Adipose tissue (tissue), 3 donors: ENCODE data around the gene TUNAR. TPM values are rescaled to one million over a fixed set of nuclear protein-coding genes. Genes with fewer than 3 reads are reported as not detected.

Experiments
- H3K27ac ChIP-seq: one replicate; pipeline ENCODE4 v1.5.1; 2013; ENCODE audit warnings: low read depth, low read length
- WGBS, 3 donors: extraction: QIAGEN DNeasy Blood & Tissue Kit; methylation state at CpG; one replicate each; pipeline ENCODE4 v1.1.7; 2013; 5-methylcytosine and 5-hydroxymethylcytosine counted together
- polyA plus RNA-seq, 3 donors: library from polyadenylated mRNA; stranded (reverse); fragments of 200-250 nt; gene quantifications; one replicate each; pipeline ENCODE4 v1.2.3, GENCODE V29; 2013
- donor health status: healthy with polysubstance abuse.
- donor health status: Bipolar disorder and iron deficiency.
- donor health status: healthy.

TUNAR gene
- polyA plus RNA-seq, 3 donors, result 1.3 TPM; not detected in 2

GRCh38 chr14:95863295-95863694 lies 13.3 kb upstream of the TUNAR start:
- H3K27ac ChIP-seq, result no peak overlapping the region
- WGBS, 3 donors, result 80 to 84% (median 83%) methylated on average over 4 of the region's 4 CpGs

GRCh38 chr14:95869776-95870175 lies 6.9 kb upstream of the TUNAR start:
- H3K27ac ChIP-seq, result no peak overlapping the region
- WGBS, 3 donors, result 63 to 78% (median 75%) methylated on average over 6 of the region's 6 CpGs

- H3K27ac ChIP-seq, result no peak overlapping the region
- 72 to 87% (median 85%) methylated on average over 7 of the region's 7 CpGs for WGBS, 3 donors
Observed at GRCh38 chr14:95870772-95871171, 5.9 kb upstream of the TUNAR start.

DNA sequence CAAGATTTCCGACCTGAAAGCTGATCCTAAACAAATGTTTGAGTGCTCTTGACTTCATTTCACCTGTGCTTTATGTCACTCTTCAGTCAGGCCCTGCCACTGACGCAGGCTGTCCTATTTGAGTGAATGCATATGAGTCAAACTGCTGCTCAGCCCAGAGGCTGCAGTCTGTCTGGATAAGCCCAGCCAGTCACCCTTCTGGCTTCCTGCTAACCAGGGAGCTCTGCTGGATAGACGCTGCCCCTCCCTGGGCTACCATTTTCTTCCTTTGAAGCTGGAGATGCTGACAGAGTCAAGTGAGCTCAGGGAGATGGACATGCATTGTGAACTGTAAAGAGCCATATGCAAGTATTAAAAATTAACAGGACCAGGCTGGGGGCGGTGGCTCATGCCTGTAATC lies 5.1 kb upstream of the TUNAR start:
- H3K27ac ChIP-seq, result no peak overlapping the region
- WGBS, 3 donors, result 55 to 67% (median 63%) methylated on average over 4 of the region's 4 CpGs

- no peak overlapping the region for H3K27ac ChIP-seq
- WGBS, 3 donors, result 50 to 64% (median 55%) methylated on average over 3 of the region's 3 CpGs
Observed at GRCh38 chr14:95872777-95873176, 3.9 kb upstream of the TUNAR start.

DNA sequence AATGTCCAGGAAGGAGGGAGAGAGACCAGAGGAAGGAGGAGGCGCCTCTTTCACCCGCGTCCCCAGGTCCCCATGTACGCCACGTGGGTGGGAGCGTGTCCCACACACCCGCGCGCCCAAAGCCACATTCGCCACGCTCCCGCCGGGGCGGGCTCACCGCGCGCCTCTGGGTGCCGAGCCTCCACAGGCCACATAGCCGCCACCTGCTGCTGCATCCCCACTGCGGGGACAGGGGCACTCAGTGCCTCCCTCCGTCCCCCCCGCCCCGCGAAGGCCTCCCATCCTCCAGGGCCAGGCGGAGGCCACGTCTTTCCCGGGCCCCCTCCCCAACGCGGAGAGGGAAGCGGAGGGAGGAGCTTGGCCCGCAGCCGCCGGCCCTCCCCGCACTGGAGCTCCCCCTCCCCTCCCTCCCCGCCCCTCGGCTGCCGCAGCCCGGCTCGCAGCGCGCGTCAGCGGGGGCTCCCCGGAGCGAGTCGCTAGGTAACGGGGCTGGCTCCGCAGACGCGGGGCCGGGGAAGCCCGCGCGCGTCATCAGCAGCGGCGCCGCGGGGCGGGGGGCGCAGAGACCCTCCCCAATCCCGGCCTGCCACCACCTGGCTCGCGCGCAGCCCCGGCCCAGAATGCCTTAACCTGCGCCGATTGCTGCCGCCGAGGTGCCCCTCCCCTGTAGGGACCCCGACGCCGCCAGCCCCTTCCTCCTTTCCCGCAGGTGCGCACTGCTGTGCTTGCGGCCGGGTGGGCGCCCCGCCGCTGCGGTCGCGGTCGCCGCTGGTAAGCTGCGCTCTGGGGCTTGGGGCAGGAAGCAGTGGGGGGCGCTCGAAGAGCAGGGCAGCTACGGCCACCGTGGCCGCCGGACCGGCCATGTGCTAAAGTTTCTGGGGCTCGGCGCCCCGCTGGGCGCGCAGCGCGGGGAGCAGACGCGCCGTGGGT lies 536 bp upstream of the TUNAR start:
- WGBS, 3 donors, result 3% methylated on average over 55 to 103 of the region's 103 CpGs
- H3K27ac ChIP-seq, result no peak overlapping the region

DNA sequence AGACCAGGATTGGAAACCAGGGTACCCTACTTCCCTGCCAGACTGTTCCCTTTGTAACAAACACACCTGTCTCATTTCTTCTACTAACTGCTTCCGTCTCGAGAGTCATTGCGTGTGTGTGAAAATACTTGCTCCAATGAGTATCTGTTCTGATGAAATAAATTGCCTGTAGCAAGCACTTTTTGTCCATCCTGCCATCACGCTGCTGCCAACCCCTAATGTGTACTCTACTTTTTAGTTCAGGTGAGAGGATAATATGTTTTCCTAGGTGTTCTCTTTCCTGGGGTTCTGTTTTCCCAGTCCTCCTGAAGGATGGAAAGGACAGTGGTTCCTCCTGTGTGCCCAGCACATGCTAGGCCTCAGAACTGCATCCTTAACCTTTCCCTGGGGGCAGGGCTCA lies 1.0 kb downstream of the TUNAR start:
- no peak overlapping the region for H3K27ac ChIP-seq
- WGBS, 3 donors, result 72 to 89% (median 85%) methylated on average over 4 of the region's 4 CpGs

- no peak overlapping the region for H3K27ac ChIP-seq
- 70 to 80% (median 76%) methylated on average over 3 of the region's 3 CpGs for WGBS, 3 donors
Observed at GRCh38 chr14:95884377-95884776, 7.7 kb downstream of the TUNAR start.

DNA sequence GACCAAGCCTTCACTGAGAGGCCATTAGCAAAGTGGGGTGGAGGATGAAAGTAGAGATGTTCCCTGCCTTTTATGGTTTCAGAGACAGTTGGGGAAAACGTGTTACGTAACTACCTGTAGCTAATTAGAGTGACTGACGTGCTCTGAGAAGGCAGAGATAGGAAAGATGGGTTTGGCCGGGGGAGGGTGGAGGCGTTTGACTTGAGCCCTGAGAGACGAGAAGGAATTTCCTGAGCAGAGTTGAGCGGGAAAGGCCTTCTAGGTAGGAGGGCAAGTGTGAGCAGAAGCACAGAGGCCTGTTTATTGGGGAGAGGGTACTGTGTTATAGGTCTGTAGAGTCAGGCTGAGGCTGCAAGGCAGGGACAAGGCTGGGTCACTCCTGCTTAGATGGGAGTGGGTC lies 8.6 kb downstream of the TUNAR start:
- WGBS, 3 donors, result 37 to 57% (median 38%) methylated on average over 7 of the region's 7 CpGs
- no peak overlapping the region for H3K27ac ChIP-seq

DNA sequence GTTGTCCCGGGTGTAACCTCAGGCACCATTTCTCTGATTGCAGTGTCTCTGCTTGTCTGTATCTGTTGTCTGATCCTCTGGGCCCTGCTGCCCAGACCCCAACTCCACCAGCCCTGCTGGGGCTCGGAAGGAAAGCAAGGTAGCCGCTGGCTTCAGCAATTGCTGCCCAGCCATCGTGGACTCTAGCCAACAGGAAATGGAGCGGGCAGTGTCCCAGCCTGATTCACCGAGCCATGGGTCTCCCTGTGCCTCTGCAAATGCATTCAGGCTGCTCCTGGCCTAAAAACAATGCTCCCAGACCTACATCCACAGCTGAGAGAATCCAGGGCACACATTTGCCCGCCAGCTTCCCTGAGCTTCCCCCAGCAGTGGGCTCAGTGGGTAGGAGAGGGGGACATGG lies 9.2 kb downstream of the TUNAR start:
- no peak overlapping the region for H3K27ac ChIP-seq
- WGBS, 3 donors, result 54 to 69% (median 59%) methylated on average over 7 of the region's 7 CpGs

DNA sequence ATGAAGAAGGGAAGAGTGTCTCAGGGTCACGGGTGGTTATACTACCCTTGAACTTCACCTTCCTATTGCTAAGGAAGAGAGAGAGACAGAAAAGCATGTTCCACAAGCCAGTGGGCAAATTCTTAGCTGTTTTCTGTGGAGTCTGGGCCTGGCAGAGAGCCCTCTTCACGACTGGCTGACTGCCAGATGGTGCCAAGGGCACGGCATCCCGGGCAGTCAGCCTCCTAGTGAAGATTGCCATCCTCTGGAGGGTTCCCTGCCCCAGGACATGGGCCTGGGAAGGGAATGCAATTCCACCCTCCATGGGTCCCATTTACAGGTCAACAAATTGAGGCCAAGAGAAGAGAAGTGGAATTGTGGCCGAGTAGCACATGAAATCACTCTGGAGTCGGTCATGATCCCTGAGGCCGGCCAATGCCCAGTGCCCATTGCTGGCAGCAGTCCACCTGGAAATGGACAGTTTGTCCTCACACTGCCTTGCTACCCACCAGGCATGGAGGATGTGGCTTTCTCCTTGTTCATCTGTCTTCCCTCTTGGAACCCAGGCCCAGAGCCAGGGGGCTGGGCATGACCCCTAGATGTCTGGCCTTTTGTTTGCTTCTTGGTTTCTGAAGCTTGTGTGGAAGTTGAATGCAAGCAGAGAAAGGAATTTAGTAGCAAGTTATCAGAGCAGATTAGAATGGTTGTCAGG lies 9.9 kb downstream of the TUNAR start:
- H3K27ac ChIP-seq, result no peak overlapping the region
- 54 to 67% (median 55%) methylated on average over 7 of the region's 7 CpGs for WGBS, 3 donors

GRCh38 chr14:95887351-95887750 lies 10.7 kb downstream of the TUNAR start:
- WGBS, 3 donors, result 75 to 77% (median 77%) methylated on average over 4 of the region's 4 CpGs
- H3K27ac ChIP-seq, result no peak overlapping the region

DNA sequence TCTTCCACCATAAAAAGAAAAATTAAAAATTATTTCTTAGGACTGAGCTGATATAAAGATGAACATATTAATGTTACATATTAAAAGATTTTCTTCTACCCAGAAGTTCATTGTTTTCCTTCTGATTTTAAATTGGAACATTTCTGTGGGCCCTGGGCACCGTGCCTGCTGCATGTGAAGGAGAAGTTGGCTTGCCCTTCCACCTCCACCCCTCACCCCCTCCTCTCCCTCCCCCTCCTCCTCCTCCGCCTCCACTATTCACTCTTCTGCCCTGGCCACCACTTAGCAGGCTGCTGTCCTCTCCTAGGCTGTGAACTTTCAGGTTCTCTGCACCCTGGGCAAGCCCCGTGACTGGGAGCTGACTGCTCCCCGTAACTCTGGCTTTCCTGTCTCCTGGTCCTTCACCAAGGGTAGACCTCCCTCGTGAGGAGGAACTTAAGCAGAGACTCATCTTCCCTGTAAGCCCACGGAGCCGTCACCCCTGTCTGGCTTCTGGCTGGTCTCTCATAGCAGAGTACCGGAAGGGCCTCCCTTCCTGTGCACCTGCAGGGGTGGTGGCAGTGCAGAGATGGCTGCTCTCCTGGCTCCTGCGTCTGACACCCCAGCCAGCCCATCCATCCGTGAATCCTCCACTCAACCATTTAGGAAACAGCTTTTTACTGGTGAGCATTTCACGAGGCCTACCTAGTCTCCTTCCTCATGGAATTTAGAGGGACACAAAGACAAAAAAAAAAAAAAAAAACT lies 12.8 kb downstream of the TUNAR start:
- WGBS, 3 donors, result 63 to 67% (median 65%) methylated on average over 11 of the region's 11 CpGs
- no peak overlapping the region for H3K27ac ChIP-seq

GRCh38 chr14:95891742-95892141 lies 15.1 kb downstream of the TUNAR start:
- WGBS, 3 donors, result 65 to 75% (median 72%) methylated on average over 3 of the region's 3 CpGs
- H3K27ac ChIP-seq, result no peak overlapping the region

DNA sequence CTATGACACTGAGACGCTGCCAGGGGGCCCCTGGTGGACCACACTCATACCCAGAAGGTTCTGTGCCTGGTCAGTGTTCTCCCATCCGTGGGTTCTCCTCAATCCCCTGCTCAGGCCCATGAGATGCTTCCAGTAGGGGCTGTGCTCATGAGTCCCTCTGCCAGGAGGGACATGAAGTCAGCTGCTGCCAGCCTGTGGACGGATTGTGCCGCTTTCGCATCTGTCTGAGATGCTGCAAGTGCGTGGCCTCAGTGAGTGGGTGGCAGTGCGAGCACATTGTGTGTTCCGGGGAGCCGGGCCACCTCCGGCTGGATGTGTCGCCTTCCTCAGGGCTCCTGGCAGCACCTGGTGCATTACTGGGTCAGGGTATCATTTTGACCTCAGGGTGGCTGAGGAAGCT lies 15.5 kb downstream of the TUNAR start:
- 79 to 88% (median 86%) methylated on average over 11 of the region's 11 CpGs for WGBS, 3 donors
- H3K27ac ChIP-seq, result no peak overlapping the region

GRCh38 chr14:95895720-95896119 lies 19.1 kb downstream of the TUNAR start:
- 31 to 49% (median 41%) methylated on average over 8 to 10 of the region's 10 CpGs for WGBS, 3 donors

GRCh38 chr14:95896498-95897135 lies 20.0 kb downstream of the TUNAR start:
- 44 to 62% (median 58%) methylated on average over 7 of the region's 7 CpGs for WGBS, 3 donors
- H3K27ac ChIP-seq, result no peak overlapping the region

More at GRCh38 chr14:95895720-95896119, 19.1 kb downstream of the TUNAR start:
- H3K27ac ChIP-seq, result no peak overlapping the region

GRCh38 chr14:95897280-95897679 lies 20.6 kb downstream of the TUNAR start:
- 76 to 82% (median 76%) methylated on average over 3 of the region's 3 CpGs for WGBS, 3 donors
- no peak overlapping the region for H3K27ac ChIP-seq
